Tibial artery (tissue), 4 donors: ENCODE results near the gene GEMIN8.
A peak's percentile ranks its signal among the peaks of the same experiment; 100 is the strongest.

Source experiments
- DNase-seq, 2 donors: peaks; one replicate each; pipeline ENCODE4 v3.0.0-alpha.2; 2019
- H3K27ac ChIP-seq, 2 donors: fragments of 200-600 bp; sonication (generic) in 1 of 2; 1 replicate in 1 of 2; 2 replicates in 1 of 2; pipeline ENCODE4 v1.5.1; 2018 to 2019; ENCODE audit warnings: mild to moderate bottlenecking in 1 of 2
- H3K27me3 ChIP-seq, 2 donors: fragments of 200-600 bp; sonication (generic) in 1 of 2; one replicate each; pipeline versions ENCODE4 v1.5.1 to v1.6.0; 2016 to 2019
- H3K36me3 ChIP-seq, 3 donors: fragments of 200-600 bp; sonication (generic) in 2 of 3; one replicate each; pipeline ENCODE4 v1.5.1; 2016 to 2019; ENCODE audit warnings: mild to moderate bottlenecking in 2 of 3
- H3K4me1 ChIP-seq, 4 donors: fragments of 200-600 bp; sonication (generic) in 2 of 4; 1 replicate in 3 of 4; 2 replicates in 1 of 4; pipeline ENCODE4 v1.5.1; 2016 to 2019
- H3K4me3 ChIP-seq, 2 donors: fragments of 200-600 bp; sonication (generic) in 1 of 2; 1 replicate in 1 of 2; 2 replicates in 1 of 2; pipeline ENCODE4 v1.5.1; 2018 to 2019; ENCODE audit warnings: mild to moderate bottlenecking in 2 of 2
- H3K9me3 ChIP-seq, 3 donors: fragments of 200-600 bp; sonication (generic) in 1 of 3; one replicate each; pipeline ENCODE4 v1.5.1; 2016 to 2019
- CTCF ChIP-seq, 2 experiments: fragments of 200-600 bp in 1 of 2; fragments of 450-650 bp in 1 of 2; IDR thresholded peaks; one replicate each; pipeline ENCODE4 v1.5.1; 2017 to 2019; ENCODE audit warnings: antibody characterized with exemption in 2 of 2, mild to moderate bottlenecking in 1 of 2, moderate library complexity in 1 of 2
- intact Hi-C: fragments of 100-400 bp; cut with DNase I; formaldehyde crosslinking; loops from one replicate; pipeline ENCODE4 v1.15.0; 2023; ENCODE audit warnings: low total_unique reads

Gene GEMIN8

GRCh38 chrX:14029425-14030173 is at the start of gene GEMIN8:
Gene GEMIN8 (minus strand): TSS chrX:14029892. CDS start chrX:14021478, 8,414 bp downstream.
- H3K4me3 ChIP-seq = peak within 1 kb of the TSS; percentile 56 to 58
- no peaks in the 10 kb centered on the region for H3K9me3 ChIP-seq
- intact Hi-C loops = loop anchor here (2.0 to 5.0 kb wide), 3 partner anchors 279 to 522 kb away; no protein-coding TSS in a partner anchor
- peak within 1 kb of the TSS; percentile 71 to 85 for H3K27ac ChIP-seq
- TF ChIP-seq CTCF (IDR thresholded peaks at IDR 0.05) = no peak
- no peaks in the 10 kb centered on the region for H3K36me3 ChIP-seq
- DNase-seq = peak; percentile 76 to 91
- H3K27me3 ChIP-seq = no peaks in the 10 kb centered on the region
- H3K4me1 ChIP-seq = peaks cover 0 to 21% (median 8%) of the 10 kb centered on the region in 4 donors

GRCh38 chrX:14076639-14077038 is 46.9 kb upstream of the GEMIN8 start:
- no peak overlapping the region for H3K27ac ChIP-seq
- no peak for DNase-seq
- no peaks in the 10 kb centered on the region for H3K4me1 ChIP-seq
- H3K9me3 ChIP-seq = no peaks in the 10 kb centered on the region
- H3K36me3 ChIP-seq = no peaks in the 10 kb centered on the region
- TF ChIP-seq CTCF (IDR thresholded peaks at IDR 0.05) = no peak
- intact Hi-C loops = no loop called here
- no peaks in the 10 kb centered on the region for H3K27me3 ChIP-seq
- H3K4me3 ChIP-seq = no peak overlapping the region

- no peaks in the 10 kb centered on the region for H3K4me1 ChIP-seq
- intact Hi-C loops = no loop called here
- H3K36me3 ChIP-seq = no peaks in the 10 kb centered on the region
- no peak for DNase-seq
- no peaks in the 10 kb centered on the region for H3K9me3 ChIP-seq
- H3K27me3 ChIP-seq = no peaks in the 10 kb centered on the region
- TF ChIP-seq CTCF (IDR thresholded peaks at IDR 0.05) = no peak
- H3K27ac ChIP-seq = no peak overlapping the region
- no peak overlapping the region for H3K4me3 ChIP-seq
These were observed 43.9 kb upstream of the GEMIN8 start for GRCh38 chrX:14073556-14073955.

GRCh38 chrX:14073071-14073470 is 43.4 kb upstream of the GEMIN8 start:
- H3K4me3 ChIP-seq = no peak overlapping the region
- intact Hi-C loops = no loop called here

GRCh38 chrX:14065800-14066199 is 36.1 kb upstream of the GEMIN8 start:
- Histone ChIP-seq H3K27ac (no peak overlapping the region), H3K4me1 (no peaks in the 10 kb centered on the region), H3K27me3 (no peaks in the 10 kb centered on the region), H3K36me3 (no peaks in the 10 kb centered on the region), H3K4me3 (no peak overlapping the region), H3K9me3 (no peaks in the 10 kb centered on the region)
- DNase-seq = no peak
- intact Hi-C loops = no loop called here
- TF ChIP-seq CTCF (IDR thresholded peaks at IDR 0.05) = no peak

More at GRCh38 chrX:14073071-14073470, 43.4 kb upstream of the GEMIN8 start:
- H3K4me1 ChIP-seq = no peaks in the 10 kb centered on the region
- no peaks in the 10 kb centered on the region for H3K9me3 ChIP-seq
- no peaks in the 10 kb centered on the region for H3K36me3 ChIP-seq
- DNase-seq = no peak
- TF ChIP-seq CTCF (IDR thresholded peaks at IDR 0.05) = no peak
- H3K27me3 ChIP-seq = no peaks in the 10 kb centered on the region
- H3K27ac ChIP-seq = no peak overlapping the region
